OCI-LY3 (cell line): ENCODE measurements around the gene ZMIZ1.

Source experiments
- H2AFZ ChIP-seq: fragments of 200-600, 300-600 bp; shearing (Covaris generic); 2 replicates; pipeline ENCODE4 v1.6.0; 2014; ENCODE audit warnings: antibody characterized with exemption, low read depth, low read length
- H3K27ac ChIP-seq: fragments of 200-600, 300-600 bp; sonication (generic); 2 replicates; pipeline ENCODE4 v1.5.1; 2014; ENCODE audit warnings: mild to moderate bottlenecking, low read length, moderate library complexity, mixed read lengths
- H3K27me3 ChIP-seq: fragments of 200-600, 300-600 bp; sonication (generic); 2 replicates; pipeline ENCODE4 v1.6.1; 2014; ENCODE audit warnings: low read depth, low read length, mixed read lengths
- H3K36me3 ChIP-seq: fragments of 200-600, 300-600 bp; sonication (generic); replicated peaks from 2 replicates; pipeline ENCODE3; 2014; ENCODE audit warnings: low read depth, low read length, mixed read lengths
- H3K4me1 ChIP-seq: fragments of 300-600, 200-600 bp; sonication (generic); 2 replicates; pipeline ENCODE4 v1.6.1; 2014; ENCODE audit warnings: low read length, mixed read lengths
- H3K4me2 ChIP-seq: fragments of 200-600, 300-600 bp; sonication (generic); 2 replicates; pipeline ENCODE4 v1.6.1; 2014; ENCODE audit warnings: low read length, mixed read lengths
- H3K4me3 ChIP-seq: fragments of 300-600, 200-600 bp; sonication (generic); 2 replicates; pipeline ENCODE4 v1.5.1; 2014; ENCODE audit warnings: antibody characterized with exemption, mild to moderate bottlenecking, low read length, moderate library complexity
- H3K79me2 ChIP-seq: fragments of 300-600, 200-600 bp; shearing (Covaris generic); 2 replicates; pipeline ENCODE4 v1.6.1; 2014; ENCODE audit warnings: mild to moderate bottlenecking, low read length, mixed read lengths
- H3K9ac ChIP-seq: fragments of 300-600, 200-600 bp; shearing (Covaris generic); 2 replicates; pipeline ENCODE4 v1.6.0; 2014; ENCODE audit warnings: mild to moderate bottlenecking, low read length, moderate library complexity
- H3K9me3 ChIP-seq: fragments of 200-600, 300-600 bp; shearing (Covaris generic); 2 replicates; pipeline ENCODE4 v1.6.1; 2014; ENCODE audit warnings: low read length, mixed read lengths; ENCODE audit not compliant: insufficient read depth
- H4K20me1 ChIP-seq: fragments of 200-600, 300-600 bp; sonication (generic); 2 replicates; pipeline ENCODE4 v1.6.1; 2016; ENCODE audit warnings: low read length, mixed read lengths; ENCODE audit not compliant: insufficient read depth
- EZH2phosphoT487 ChIP-seq: fragments of 200-600 bp; shearing (Covaris generic); IDR thresholded peaks from 2 replicates; pipeline ENCODE4 v1.6.1; 2018; ENCODE audit warnings: antibody characterized with exemption, mixed run types, low read depth
- TF ChIP-seq, protein P1 (sequence below): fragments of 200-600, 300-600 bp; sonication (generic); IDR thresholded peaks from 2 replicates; pipeline ENCODE4 v1.5.1; 2014; ENCODE audit warnings: antibody characterized with exemption, low read length, low read depth

Gene ZMIZ1

DNA sequence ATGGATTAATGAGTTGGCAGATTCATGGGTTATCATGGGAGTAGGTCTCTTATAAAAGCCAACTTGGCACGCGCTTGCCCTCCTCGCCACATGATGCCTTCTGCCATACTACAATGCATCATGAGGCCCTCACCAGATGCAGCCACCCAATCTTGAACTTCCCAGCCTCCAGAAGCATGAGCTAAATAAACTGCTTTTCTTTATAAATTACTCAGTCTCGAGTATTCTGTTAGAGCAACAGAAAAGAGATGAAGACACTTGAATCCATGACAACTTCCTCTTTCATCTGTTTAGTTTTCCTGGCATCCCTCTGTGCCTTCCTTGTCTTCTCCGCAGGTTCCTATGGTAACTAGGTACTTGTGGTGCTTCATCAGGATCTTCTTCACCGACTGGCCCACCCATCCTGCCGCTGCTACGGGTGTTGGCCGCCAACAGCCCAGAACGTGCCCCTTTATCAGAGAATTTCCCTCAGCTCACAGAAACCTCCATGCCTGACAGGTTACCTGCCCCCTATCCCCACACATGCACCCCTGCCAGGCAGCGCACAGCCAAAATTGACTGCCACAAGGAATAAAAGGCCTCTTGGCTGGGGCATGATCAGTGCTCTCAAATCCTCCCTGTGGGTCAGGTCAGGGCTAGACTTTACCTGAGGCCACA is 250.5 kb downstream of the ZMIZ1 start:
- Histone ChIP-seq H3K9me3 (no peaks in the 10 kb centered on the region), H2AFZ (no peak overlapping the region), H4K20me1 (no peaks in the 10 kb centered on the region), H3K4me2 (no peak overlapping the region), H3K4me1 (peaks cover 23% of the 10 kb centered on the region), H3K27me3 (no peaks in the 10 kb centered on the region), H3K27ac (no peak overlapping the region), H3K36me3 (no peaks in the 10 kb centered on the region), H3K4me3 (no peak overlapping the region), H3K9ac (no peak overlapping the region), H3K79me2 (no peaks in the 10 kb centered on the region)
- TF ChIP-seq, protein P1, sequence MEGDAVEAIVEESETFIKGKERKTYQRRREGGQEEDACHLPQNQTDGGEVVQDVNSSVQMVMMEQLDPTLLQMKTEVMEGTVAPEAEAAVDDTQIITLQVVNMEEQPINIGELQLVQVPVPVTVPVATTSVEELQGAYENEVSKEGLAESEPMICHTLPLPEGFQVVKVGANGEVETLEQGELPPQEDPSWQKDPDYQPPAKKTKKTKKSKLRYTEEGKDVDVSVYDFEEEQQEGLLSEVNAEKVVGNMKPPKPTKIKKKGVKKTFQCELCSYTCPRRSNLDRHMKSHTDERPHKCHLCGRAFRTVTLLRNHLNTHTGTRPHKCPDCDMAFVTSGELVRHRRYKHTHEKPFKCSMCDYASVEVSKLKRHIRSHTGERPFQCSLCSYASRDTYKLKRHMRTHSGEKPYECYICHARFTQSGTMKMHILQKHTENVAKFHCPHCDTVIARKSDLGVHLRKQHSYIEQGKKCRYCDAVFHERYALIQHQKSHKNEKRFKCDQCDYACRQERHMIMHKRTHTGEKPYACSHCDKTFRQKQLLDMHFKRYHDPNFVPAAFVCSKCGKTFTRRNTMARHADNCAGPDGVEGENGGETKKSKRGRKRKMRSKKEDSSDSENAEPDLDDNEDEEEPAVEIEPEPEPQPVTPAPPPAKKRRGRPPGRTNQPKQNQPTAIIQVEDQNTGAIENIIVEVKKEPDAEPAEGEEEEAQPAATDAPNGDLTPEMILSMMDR = no peak

GRCh38 chr10:79320316-79320715 is 251.6 kb downstream of the ZMIZ1 start:
- H3K27me3 ChIP-seq = no peaks in the 10 kb centered on the region
- H3K36me3 ChIP-seq = no peaks in the 10 kb centered on the region
- no peak overlapping the region for H2AFZ ChIP-seq
- TF ChIP-seq, protein P1 = no peak
- TF ChIP-seq EZH2phosphoT487 = no peak
- H3K27ac ChIP-seq = no peak overlapping the region
- no peaks in the 10 kb centered on the region for H3K79me2 ChIP-seq
- H3K9ac ChIP-seq = no peak overlapping the region
- no peak overlapping the region for H3K4me2 ChIP-seq
- H3K4me1 ChIP-seq = peaks cover 23% of the 10 kb centered on the region
- no peaks in the 10 kb centered on the region for H4K20me1 ChIP-seq
- no peak overlapping the region for H3K4me3 ChIP-seq
- no peaks in the 10 kb centered on the region for H3K9me3 ChIP-seq

- Histone ChIP-seq H3K4me3 (no peak overlapping the region), H2AFZ (no peak overlapping the region), H3K27ac (no peak overlapping the region), H3K9me3 (no peaks in the 10 kb centered on the region), H3K36me3 (no peaks in the 10 kb centered on the region), H3K79me2 (no peaks in the 10 kb centered on the region), H3K27me3 (no peaks in the 10 kb centered on the region), H3K9ac (no peak overlapping the region), H3K4me1 (peaks cover 23% of the 10 kb centered on the region), H3K4me2 (no peak overlapping the region), H4K20me1 (no peaks in the 10 kb centered on the region)
- no peak for TF ChIP-seq EZH2phosphoT487
These were observed 252.2 kb downstream of the ZMIZ1 start for GRCh38 chr10:79320820-79321493.

- H3K36me3 ChIP-seq = no peaks in the 10 kb centered on the region
- no peak overlapping the region for H3K27ac ChIP-seq
- no peak for TF ChIP-seq EZH2phosphoT487
- TF ChIP-seq, protein P1 = no peak
- H3K9me3 ChIP-seq = no peaks in the 10 kb centered on the region
- H2AFZ ChIP-seq = no peak overlapping the region
- H4K20me1 ChIP-seq = no peaks in the 10 kb centered on the region
- H3K4me2 ChIP-seq = no peak overlapping the region
- H3K27me3 ChIP-seq = no peaks in the 10 kb centered on the region
- H3K4me3 ChIP-seq = no peak overlapping the region
- H3K9ac ChIP-seq = no peak overlapping the region
- peaks cover 19% of the 10 kb centered on the region for H3K4me1 ChIP-seq
- H3K79me2 ChIP-seq = no peaks in the 10 kb centered on the region
These were observed 252.7 kb downstream of the ZMIZ1 start for GRCh38 chr10:79321494-79321882.
